NCI-H748 (cell line): ENCODE results near the gene SMIM24.
"Not testable (repeated sequence)": the region's sequence is repeated elsewhere in the genome, so short reads cannot be mapped to it uniquely, and the experiment has no call there.

Source experiments
- DNase-seq: peaks from one replicate; lab custom pipeline; 2025; ENCODE audit not compliant: unreplicated experiment; lab: John Stamatoyannopoulos, UW

The SMIM24 gene

DNA sequence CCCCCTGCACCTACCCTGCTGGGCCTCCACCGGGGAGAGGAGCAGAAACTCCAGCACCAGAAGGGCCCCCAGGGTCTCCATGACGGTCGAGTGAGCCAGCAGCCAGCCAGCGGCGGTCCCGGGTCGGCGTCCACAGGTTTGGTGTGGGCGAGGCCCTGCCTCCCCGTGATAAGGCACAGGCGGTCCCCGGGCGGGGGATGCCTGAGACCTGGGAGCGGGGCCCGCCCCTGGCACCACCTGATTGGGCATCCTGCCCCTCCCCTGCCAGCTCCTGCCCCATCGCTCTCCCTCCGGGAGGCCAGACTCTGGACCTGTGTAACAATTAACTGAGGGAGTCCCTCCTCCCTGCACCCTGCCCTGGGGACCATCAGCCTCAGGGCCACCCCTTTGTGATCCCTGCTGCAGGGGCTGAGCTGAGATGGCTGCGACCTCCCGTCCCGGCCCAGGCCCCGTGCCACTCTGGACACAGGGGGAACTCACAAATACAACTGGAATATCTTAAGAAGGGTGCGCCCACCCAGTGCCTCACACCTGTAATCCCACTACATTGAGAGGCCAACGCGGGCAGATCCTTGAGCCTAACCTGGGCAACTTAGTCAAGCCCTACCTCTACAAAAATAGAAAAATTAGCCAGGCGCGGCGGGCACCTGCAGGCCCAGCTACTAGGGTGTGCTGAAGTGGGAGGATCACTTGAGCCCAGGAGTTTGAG is at the start of gene SMIM24:
Gene SMIM24, minus strand, starts transcription at position 143 of the 709 bp plus-strand sequence. Its CDS starts 62 bp downstream, at position 81.
- DNase-seq: no peak

DNA sequence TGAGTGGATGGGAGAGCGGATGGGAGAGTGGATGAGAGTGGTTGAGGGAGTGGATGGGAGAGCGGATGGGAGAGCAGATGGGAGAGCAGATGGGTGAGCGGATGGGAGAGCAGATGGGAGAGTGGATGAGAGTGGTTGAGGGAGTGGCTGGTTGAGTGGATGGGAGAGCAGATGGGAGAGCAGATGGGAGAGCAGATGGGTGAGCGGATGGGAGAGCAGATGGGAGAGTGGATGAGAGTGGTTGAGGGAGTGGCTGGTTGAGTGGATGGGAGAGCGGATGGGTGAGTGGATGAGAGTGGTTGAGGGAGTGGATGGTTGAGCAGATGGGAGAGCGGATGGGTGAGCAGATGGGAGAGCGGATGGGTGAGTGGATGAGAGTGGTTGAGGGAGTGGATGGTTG is 49.0 kb upstream of the SMIM24 start:
- DNase-seq: not testable (repeated sequence)

DNA sequence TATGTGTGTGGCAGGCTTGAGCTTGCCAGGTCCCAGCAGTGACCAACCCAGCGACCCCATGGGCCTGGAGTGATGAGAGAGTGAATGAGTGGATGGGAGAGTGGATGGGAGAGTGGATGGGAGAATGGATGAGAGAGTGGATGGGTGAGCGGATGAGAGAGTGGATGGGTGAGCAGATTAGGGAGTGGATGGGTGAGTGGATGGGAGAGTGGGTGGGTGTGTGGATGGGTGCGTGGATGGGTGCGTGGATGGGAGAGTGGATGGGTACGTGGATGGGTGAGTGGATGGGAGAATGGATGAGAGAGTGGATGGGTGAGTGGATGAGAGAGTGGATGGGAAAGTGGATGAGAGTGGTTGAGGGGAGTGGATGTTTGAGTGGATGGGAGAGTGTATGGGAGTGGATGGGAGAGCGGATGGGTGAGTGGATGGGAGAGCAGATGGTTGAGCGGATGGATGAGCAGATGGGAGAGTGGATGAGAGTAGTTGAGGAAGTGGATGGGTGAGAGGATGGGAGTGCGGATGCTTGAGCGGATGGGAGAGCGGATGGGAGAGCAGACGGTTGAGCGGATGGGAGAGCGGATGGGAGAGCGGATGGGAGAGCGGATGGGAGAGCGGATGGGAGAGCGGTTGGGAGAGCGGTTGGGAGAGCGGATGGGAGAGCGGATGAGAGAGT is 48.4 kb upstream of the SMIM24 start:
- DNase-seq: no peak

DNA sequence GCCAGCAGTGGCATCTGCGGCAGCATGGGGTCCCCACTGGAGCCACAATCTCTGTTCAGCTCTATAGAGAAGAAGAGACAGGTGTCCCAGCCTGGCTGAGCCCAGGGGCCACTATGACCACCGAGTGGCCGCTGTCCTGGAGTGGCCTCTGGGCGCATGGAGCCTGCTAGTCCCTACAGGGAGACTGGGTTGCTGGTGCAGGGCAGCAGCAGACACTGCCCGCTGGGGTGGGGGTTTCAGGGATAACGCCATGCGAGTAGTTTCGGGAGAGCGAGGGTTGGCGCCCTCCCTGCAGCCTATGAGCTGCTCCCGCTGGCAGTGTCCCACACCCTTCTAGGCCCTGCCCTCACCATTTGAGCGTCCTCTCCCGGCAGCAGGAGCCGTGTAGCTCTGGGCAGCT is 47.8 kb upstream of the SMIM24 start:
- DNase-seq: no peak

DNA sequence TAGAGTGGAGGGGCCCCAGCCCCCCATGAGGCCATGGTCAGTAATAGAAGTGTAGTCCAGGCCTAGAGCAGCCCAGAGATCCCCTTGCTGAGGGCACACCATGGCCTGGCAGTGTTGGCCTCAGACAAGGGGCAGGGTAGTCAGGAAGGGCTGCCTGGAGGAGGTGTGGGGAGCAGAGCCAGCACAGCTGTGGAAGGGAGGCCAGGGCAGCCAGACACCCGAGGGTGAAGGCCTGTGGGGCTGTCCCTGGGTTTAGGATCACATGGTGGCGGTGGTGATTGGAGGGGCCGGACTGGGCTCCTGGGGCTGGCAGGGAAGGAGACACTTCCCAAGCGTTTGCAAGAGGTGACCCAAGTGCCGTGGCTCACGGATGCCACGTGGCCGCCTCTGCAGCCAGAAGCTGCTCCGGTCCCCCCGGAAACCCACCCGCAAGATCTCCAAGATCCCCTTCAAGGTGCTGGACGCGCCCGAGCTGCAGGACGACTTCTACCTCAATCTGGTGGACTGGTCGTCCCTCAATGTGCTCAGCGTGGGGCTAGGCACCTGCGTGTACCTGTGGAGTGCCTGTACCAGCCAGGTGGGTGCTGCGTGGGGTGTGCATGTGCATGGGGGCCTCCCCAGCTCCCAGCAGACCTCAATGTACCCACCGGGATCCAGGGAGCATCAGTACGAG is 47.0 kb upstream of the SMIM24 start:
- no peak for DNase-seq

DNA sequence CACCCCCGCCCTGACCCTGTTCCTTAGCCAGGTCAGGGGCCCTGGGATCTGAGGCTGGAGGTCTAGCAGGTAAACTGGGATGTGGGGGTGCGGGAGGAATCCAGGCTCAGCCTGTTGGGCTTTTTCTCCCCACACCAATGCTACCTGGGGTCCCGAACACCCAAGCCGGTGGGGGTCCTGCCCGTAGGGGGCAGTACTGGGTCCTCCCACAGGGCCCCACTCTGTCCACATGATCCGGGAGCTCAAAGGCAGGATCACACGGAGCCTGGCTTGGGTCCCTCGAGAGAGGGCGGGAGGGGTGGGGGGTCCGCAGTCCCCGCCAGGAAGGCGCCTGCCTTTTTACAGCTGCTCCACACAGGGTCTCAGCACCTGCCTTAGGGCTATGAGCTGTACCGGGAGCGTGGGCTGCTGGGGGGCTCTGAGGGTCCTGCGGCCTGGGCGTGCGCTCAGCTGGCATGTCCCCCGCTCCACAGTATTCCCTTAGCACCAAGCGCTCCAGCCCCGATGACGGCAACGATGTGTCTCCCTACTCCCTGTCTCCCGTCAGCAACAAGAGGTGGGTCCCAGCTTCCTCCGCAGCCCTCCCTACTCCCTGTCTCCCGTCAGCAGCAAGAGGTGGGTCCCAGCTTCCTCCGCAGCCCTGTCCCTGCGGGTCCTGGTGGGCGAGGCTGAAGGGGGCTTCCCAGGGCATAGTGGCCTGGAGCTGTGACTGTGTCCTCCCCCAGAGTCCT is 46.3 kb upstream of the SMIM24 start:
- DNase-seq: no peak

DNA sequence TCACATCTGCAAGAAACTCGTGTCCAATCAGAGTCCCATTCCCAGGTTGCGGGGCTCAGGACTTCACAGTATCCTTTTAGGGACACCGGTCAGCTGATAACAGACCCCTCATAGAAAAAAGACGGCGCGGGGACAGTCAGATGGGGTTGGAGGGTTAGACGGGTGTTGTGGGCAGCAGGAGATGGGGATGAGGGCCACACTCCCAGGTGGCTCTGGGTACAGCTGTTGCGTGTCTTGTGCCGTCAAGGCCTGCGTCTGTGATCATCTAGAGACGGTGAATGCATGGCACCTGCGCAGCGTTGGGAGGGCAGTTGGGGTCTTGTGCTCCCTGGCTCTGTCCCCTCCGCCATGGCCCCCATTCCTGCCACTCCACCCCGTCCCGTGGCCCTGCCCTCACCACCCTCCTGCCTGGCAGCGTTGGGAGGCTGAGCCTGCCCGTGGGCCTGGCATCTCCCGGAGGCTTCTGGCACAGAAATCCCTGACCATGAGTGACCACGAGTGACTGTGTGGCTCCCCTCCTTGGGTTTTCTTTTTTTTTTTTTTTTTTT is 44.7 kb upstream of the SMIM24 start:
- DNase-seq: no peak

DNA sequence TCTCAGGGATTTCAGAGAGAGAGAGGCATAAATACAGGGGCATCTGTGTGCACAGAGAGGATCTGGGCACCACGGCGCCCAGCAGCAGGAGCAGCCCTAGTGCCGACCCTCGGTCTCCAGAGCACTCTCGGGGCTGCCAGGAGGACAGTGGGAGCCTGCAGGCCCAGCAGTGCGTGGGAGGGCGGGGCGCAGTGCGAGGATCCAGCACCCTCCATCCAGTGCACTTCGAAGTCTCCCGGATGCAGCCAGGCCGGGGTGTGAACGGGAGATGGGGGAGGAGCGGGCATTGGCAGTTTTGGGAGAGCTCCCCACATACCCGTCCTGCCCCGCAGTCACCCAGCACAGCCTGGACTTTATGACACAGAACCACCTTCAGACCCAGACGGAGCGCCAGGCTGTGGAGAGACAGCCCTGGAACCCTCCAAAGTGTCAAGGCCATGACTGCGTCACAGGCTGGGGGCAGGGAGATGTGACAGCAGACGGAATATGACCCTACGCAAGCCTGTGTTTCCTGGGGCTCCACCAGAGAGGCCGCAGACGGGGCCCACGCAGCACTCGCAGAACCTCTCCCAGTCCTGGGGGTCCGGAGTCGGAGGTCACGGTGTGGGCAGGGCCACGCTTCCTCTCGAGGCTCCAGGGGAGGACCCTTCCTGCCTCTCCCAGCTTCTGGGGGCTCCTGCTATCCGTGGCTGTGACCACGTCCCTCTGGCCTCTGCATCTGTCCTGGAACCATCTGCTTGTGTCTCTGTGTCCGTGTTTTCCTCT is 43.9 kb upstream of the SMIM24 start:
- DNase-seq: no peak

DNA sequence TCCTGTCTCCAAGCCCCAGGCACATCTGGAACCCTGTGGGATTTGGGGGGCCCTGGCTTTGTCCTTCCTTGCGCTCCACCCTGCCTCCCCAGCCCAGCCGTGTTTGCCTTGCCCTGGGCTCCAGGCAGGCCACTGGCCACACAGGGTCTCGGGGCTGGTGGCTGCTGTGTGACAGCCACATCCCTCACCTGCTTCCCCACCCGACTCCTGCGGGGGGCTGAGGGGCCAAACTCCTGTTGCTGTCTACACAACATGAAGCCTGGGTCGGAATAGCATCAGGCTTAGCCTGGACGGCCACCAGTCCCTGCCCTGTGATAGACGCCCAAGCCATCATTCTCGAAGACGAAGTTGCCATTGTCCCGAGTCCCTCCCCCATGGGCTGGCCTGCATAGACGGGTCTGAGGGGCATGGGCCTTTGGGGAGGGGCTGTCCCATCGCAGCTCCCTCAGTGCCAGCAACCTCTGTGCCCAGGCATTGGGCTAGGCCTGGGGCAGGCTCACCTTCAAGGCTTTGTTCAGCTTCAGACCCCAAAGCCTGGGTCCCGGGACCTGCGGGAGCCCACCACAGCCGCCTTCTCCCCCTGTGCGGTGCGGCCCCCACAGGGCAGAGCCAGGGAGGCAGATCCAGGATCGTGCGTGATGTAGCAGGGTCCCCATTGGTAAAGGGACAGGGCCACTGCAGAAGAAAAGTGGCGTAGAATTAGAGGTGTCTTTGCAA is 43.2 kb upstream of the SMIM24 start:
- DNase-seq: no peak

DNA sequence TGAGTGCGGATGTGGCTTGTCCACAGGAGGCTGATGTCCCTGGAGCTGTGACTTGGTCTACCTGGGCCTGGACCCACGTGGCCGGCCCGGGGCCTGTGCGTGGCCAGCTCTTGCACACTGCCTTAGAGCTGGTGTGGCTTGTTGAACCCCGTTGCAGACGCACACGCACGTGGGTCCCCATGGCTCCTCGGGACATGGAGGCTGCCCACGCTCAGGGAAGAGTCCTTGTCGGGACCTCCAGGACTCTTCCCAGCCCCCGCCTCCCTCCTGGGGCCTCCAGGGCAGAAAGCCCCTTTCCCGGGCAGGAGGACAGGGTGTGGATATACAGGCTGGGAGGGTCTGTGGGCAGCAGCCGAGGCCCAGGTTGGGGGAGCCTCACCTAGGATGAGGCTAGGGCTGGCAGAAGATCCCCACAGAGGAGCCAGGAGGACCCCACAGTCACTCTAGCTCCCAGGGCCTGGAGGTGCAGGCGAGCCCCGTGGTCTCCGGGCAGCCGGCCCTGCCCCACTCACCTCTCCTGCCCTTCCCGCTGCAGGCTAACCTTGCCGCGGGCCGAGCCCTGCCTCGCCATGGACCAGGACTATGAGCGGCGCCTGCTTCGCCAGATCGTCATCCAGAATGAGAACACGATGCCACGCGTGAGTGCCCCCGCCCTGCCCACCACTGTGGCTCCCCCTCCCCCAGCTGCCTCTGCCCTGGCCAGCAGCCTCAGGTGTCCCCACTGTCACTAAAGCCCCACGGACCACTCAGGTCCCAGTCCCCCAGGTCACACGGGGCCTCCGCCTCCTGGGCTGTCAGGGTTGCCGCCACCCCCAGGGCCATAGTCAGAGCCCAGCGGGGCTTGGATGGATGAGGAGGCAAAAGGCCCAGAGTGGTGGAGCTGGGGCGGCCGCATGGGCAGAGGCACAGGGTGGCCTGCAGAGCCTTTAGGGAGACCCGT is 42.4 kb upstream of the SMIM24 start:
- no peak for DNase-seq

DNA sequence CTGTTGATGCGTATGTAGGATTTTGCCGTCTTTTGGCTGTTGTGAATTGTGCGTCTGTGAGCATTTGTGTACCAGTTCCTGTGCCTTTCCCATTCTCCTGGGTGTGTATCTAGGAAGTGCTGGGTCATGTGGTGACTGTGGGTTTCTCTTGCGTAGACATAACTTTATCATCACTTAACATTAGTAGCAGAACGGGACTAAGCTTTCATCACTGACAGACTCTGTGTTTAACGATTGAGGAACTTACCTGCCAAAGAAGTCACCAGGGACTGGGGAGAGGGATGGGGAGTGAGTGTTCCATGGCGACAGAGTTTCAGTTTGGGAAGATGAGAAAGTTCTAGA is 40.8 kb upstream of the SMIM24 start:
- DNase-seq: no peak

DNA sequence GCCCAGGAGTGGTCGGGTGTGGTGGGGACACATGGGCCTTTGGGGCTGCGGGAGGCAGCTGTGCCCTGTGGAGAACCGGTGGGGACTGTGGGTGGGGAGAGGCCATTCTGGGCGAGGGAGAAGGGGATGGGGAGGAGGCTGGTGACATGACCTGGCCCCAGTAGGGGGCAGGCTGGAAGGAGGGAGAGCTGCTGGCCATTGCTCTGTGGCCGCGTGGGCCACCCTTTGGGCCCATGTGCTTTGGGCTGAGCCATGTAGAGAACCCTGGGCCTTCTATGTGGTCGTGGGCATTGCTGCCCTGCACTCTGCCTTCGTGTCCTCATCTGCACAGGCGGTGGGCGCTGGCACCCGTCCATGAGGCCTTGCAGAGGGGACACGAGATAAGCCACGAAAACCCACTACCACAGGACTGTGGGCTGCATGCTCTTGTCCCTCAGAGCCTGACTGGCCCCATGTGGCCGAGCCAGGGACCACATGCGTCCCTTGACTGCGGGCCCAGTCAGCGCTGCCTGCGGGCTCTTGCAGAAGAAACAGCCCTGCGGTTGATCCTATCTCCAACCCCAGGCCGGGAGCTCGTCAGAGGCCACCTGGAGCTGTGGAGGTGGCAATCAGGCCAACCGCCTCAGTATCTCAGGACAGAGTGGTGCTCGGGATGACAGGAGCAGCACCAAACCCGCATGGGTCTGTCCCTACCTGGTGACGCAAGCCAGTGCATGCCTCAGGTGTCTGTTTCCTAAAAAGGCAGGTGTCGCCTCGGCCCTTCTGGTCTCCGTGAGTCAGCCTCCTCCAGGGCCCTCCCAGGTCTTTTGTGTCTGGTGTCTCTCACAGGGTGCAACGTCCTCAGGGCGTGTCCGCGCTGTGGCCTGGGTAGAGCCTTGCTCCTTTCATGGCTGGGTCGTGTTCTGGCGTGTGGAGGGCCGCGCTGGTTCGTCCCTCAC is 40.1 kb upstream of the SMIM24 start:
- no peak for DNase-seq

DNA sequence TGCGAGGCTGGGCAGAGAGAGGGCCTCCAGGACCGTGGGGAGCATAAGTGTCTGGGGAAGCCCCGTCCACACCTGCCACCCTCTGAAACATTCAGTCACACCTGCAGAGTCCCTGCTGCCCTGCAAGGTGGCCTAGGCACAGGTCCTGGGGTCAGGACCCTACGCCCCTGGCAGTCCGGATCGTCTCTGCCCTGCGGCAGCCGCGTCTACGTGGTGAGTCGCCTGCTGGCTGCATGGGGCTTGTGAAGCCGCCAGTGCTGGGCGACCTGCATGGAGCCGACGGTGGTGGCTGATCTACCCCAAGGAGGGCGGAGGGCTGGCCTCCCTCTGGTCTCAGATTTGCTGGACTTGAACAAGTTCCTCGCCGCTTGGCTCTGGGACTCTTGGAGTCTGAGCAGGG is 38.8 kb upstream of the SMIM24 start:
- DNase-seq: no peak

DNA sequence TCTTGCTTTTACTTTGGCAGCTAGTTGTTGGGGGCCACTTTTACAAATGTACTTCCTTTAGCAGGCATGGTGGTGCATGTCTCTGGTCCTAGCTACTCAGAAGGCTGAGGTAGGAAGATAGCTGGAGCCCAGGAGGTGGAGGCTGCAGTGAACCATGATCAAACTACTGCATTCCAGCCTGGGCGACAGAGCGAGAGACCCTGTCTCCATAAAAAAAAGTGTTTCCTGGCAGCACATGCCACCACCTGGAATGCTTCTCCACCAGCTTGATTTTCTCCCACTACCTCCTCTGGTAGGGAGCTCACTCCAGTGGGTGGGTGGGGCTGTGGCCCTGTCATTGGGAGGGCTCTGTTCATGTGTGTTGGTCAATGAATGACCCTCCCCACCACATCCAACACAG is 38.3 kb upstream of the SMIM24 start:
- DNase-seq: no peak

DNA sequence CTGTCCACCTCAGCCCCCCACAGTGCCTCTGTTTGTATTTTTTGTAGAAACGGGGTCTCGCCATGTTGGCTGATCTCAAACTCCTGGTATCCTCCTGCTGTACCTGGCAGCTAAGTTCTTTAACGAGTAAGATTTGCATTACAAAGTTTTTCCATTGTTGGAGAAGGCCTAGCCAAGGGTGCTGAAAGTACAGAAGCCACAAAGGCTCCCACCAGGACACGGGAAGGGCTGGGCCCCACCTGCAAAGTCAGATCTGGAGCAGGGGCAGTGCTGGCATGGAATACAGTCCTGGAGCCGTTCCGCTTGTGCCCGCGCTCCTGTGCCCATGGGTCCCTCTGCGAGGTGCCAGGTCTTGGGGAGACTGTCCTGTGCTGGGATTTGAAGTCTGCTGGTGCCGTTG is 37.9 kb upstream of the SMIM24 start:
- no peak for DNase-seq

DNA sequence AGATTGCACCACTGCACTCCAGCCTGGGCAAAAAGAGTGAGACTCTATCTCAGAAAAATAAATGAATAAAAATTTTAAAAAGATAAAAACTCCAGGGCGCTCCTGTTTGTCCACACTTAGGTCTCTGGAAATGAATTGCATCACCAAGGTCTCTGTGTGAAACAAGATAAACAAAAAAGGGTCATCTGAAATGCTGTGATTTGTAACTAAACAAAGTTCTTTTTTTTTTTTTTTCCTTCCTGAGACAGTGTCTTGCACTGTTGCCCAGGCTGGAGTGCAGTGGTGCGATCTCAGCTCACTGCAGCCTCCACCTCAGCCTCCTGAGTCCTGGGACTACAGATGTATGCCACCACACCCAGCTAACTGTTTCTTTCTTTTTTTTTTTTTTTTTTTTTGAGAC is 37.3 kb upstream of the SMIM24 start:
- no peak for DNase-seq

DNA sequence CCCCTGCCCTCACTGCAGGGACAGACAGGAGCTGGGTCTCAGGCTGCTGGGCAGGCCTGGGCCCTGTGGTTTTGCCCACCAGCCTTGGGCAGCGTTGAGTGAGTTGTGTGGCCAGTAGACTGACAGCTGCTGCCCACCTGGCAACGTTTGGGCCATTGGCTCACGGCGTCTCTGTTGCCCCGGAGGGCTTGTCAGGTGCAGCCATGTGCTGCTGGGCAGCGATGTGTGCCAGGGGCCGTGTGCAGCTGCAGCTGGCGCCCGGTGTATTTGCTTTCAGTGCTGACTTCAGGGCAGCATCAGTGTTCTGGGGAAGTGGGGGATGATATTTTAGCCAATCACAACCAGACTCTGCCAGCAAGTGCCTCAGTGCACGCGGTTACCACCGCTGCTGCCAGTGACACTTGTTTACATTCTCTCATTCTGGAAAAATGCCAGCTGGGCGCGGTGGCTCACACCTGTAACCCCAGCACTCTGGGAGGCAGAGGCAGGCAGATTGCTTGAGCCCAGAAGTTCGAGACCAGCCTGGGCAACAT is 36.4 kb upstream of the SMIM24 start:
- DNase-seq: peak; percentile 62
